VCaP (cell line): Measurements from ENCODE around the gene ACSM3.
"Not testable (repeated sequence)": the region's sequence is repeated elsewhere in the genome, so short reads cannot be mapped to it uniquely, and the experiment has no call there.

Experiments used
- H3K27ac ChIP-seq: fragments of 450-650 bp; 2 replicates; pipeline ENCODE4 v1.5.1; 2017
- TF ChIP-seq, protein P1 (sequence below): fragments of 450-650 bp; conservative IDR thresholded peaks from 2 replicates; pipeline ENCODE4 v1.5.1; 2017; ENCODE audit warnings: mild to moderate bottlenecking, moderate library complexity

Gene ACSM3, protein sequence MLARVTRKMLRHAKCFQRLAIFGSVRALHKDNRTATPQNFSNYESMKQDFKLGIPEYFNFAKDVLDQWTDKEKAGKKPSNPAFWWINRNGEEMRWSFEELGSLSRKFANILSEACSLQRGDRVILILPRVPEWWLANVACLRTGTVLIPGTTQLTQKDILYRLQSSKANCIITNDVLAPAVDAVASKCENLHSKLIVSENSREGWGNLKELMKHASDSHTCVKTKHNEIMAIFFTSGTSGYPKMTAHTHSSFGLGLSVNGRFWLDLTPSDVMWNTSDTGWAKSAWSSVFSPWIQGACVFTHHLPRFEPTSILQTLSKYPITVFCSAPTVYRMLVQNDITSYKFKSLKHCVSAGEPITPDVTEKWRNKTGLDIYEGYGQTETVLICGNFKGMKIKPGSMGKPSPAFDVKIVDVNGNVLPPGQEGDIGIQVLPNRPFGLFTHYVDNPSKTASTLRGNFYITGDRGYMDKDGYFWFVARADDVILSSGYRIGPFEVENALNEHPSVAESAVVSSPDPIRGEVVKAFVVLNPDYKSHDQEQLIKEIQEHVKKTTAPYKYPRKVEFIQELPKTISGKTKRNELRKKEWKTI

DNA sequence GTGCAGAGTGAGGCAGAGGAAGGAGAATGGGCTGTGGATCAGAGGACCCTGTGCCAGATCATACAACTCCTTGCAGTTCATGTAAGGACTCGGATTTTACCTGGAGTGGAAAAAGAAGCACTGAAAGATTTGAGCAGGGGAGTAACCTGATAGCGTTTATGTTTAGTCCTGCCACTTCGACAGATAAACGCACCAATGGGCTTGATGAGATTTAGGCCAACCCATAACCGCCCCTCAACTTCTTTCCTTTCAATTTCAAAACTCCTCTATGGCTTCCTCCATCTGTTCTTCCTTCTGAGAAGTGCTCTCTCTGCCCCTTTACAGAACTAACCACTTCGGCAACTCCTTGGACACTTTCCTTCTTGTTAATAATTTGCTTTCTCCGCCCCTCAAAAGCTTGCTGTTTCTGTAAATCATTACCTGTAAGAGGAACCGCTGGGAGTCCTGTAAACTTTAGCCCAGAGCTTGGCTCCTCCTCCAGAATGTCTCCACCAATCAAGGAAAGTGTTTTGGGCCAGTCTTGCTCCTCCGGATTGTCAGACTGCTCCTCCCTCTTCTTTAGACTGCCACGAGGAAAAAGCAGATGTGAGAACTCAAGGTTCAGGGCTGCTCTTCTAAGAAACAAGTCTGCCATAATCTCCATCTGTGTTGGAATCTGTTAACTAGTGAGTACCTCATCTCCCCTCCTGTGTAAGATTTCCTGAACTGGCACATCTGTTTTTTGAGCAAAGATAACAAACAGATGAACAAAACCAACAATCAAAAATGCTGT, at the start of gene ACSM3:
Gene ACSM3, plus strand, starts transcription at position 554 of the 772 bp plus-strand sequence. CDS start 6,021 bp downstream, outside the sequence.
- peak within 1 kb of the TSS; percentile 85 for H3K27ac ChIP-seq
- TF ChIP-seq, protein P1, sequence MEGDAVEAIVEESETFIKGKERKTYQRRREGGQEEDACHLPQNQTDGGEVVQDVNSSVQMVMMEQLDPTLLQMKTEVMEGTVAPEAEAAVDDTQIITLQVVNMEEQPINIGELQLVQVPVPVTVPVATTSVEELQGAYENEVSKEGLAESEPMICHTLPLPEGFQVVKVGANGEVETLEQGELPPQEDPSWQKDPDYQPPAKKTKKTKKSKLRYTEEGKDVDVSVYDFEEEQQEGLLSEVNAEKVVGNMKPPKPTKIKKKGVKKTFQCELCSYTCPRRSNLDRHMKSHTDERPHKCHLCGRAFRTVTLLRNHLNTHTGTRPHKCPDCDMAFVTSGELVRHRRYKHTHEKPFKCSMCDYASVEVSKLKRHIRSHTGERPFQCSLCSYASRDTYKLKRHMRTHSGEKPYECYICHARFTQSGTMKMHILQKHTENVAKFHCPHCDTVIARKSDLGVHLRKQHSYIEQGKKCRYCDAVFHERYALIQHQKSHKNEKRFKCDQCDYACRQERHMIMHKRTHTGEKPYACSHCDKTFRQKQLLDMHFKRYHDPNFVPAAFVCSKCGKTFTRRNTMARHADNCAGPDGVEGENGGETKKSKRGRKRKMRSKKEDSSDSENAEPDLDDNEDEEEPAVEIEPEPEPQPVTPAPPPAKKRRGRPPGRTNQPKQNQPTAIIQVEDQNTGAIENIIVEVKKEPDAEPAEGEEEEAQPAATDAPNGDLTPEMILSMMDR: no peak

DNA sequence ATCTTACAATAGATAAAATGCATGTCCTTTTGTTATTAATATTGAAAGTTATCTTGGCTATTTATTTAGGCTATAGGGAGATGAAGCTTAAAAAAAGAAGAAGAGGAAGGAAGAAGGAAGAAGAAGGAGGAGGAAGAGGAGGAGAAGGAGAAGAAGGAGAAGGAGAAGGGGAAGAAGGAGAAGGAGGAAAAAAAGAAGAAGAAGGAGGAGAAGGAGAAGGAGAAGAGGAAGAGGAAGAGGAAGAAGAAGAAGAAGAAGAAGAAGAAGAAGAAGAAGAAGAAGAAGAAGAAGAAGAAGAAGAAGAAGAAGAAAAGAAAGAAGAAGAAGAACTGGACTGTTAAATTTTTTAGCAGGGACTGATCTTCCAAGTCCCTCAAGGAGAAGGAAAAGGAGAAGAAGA, 46.1 kb upstream of the ACSM3 start:
- not testable (repeated sequence) for H3K27ac ChIP-seq

DNA sequence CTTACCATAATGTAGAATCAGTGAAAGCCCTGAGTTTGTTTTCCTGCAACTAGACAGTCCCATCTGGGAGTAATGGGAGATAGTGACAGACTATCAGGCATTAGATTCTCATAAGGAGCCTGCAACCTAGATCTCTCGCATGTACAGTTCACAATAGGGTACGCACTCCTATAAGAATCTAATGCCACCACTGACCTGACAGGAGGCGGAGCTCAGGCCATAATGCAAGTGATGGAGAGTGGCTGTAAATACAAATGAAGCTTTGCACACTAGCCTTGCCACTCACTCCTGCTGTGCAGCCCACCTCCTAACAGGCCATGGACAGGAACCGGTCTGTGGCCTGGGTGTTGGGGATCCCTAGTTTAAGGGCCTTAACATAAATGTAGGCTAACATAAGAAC, 43.6 kb upstream of the ACSM3 start:
- TF ChIP-seq, protein P1: no peak
- no peak overlapping the region for H3K27ac ChIP-seq

DNA sequence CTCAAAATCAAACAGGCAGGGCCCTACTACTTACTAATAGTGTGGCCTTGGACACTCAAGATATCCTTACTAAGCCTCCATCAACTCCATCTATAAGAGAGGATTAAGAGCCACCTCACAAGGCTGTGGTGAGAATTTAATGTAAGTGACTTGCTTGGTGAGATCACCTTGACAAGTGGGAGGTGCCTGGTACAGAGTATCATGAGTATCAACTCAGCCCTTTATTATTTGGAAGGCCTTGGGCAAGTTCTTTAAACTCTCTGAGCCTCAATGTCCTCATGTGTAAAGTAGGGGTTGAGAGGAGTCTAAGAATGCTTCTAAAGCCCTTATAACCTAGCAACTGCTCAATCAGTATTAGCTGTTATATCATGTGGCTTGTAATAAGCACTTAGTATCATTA, 37.2 kb upstream of the ACSM3 start:
- TF ChIP-seq, protein P1: no peak
- H3K27ac ChIP-seq: no peak overlapping the region

DNA sequence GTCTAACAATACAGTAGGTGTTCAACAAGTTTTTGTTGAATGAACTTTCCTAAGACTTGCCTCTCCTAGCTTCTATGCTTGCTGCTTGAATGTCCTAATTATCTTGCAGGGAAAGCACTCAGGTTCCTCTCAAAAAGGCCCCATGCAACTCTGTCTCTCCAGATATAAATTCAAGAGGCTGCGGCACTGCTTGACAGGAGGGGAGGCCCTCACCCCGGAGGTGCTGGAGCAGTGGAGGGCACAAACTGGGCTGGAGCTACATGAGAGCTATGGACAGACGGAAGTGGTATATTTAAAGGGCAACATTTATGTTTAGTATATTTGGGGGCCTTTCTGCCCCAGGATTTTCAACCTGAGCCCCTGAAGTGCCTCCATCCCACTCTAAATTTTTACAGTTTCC, 36.6 kb upstream of the ACSM3 start:
- TF ChIP-seq, protein P1: no peak
- H3K27ac ChIP-seq: no peak overlapping the region

DNA sequence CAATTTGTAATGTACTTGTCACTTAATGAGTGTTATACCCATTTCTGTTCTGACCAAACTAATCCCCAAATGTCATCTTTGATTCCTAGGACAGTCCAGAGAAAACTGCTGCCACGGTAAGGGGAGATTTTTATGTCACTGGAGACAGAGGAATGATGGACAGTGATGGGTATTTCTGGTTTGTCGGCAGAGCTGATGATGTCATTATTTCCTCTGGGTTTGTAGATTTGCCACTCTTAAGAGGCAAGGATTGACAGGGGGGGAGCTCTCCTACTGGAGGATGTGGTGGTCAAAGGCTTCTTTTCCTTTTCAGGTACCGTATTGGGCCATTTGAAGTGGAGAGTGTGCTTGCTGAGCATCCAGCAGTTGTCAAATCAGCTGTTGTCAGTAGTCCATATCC, 34.7 kb upstream of the ACSM3 start:
- H3K27ac ChIP-seq: no peak overlapping the region
- TF ChIP-seq, protein P1: no peak

DNA sequence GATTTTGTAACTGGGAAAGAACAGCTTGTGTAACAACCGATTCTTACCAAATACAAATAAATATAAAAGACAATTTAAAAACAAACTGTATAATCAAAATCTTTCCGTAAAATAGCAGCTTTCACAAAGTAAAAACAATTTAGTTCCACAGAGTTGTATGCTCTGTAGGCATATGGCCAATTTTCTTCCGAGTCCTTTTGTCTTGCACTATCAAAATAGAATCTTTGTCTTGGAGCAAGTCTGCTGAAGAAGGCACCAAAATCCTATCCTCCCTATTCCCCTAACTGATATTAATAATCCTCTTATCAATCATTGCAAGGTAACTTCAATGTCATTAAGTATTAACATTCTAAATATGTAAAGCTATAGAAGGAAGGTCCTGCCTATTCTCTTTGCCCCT, 29.8 kb upstream of the ACSM3 start:
- TF ChIP-seq, protein P1: no peak
- no peak overlapping the region for H3K27ac ChIP-seq
